ENCODE measurements around the gene IQCN.

DNA sequence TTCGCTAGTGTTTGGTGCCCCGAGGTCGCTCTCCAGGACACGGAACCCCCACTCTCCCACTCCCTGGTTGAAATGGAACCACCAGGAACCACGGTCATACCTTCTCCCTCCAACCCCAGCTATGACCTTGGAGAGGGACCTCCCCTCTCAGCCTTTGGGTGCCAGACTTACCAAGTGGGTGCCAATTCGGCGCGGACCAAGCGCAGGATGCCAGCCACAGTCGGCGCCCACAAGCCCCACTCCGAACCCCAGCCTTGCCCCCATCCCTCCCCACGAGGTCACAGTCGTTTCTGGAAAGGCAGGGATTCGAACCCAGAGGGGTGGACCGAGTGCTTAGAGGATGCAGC, 48.9 kb downstream of the IQCN start:
- TF ChIP-seq, protein P1, sequence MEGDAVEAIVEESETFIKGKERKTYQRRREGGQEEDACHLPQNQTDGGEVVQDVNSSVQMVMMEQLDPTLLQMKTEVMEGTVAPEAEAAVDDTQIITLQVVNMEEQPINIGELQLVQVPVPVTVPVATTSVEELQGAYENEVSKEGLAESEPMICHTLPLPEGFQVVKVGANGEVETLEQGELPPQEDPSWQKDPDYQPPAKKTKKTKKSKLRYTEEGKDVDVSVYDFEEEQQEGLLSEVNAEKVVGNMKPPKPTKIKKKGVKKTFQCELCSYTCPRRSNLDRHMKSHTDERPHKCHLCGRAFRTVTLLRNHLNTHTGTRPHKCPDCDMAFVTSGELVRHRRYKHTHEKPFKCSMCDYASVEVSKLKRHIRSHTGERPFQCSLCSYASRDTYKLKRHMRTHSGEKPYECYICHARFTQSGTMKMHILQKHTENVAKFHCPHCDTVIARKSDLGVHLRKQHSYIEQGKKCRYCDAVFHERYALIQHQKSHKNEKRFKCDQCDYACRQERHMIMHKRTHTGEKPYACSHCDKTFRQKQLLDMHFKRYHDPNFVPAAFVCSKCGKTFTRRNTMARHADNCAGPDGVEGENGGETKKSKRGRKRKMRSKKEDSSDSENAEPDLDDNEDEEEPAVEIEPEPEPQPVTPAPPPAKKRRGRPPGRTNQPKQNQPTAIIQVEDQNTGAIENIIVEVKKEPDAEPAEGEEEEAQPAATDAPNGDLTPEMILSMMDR (IDR thresholded peaks at IDR 0.05): no peak
- TF ChIP-seq POLR2A (IDR thresholded peaks at IDR 0.05): no peak

Measured in esophagus squamous epithelium (tissue), 4 donors.